ENCODE measurements around the gene ZFYVE28. TPM values are rescaled to one million over a fixed set of nuclear protein-coding genes. Genes with fewer than 3 reads are reported as not detected.
"Not testable (repeated sequence)": the region's sequence is repeated elsewhere in the genome, so short reads cannot be mapped to it uniquely, and the experiment has no call there.

Gene ZFYVE28
- total RNA-seq, 1 donor from 2014 or later, result 2.0 TPM

GRCh38 chr4:2277956-2278355 is 140.5 kb downstream of the ZFYVE28 start:
- Histone ChIP-seq H3K4me3 (ENCODE audit: low read depth, low read length) (no peak overlapping the region), H3K36me3 (ENCODE audit: control insufficient read depth, insufficient read depth, low read length) (no peaks in the 10 kb centered on the region), H3K27me3 (ENCODE audit: control insufficient read depth, insufficient read depth, low read length) (peaks cover 5% of the 10 kb centered on the region)
- TF ChIP-seq CTCF (IDR thresholded peaks at IDR 0.05; ENCODE audit: insufficient read depth, low read length, poor library complexity, severe bottlenecking), result no peak
- DNase-seq (ENCODE audit: low read depth), result no peak

GRCh38 chr4:2276581-2277325 is 141.7 kb downstream of the ZFYVE28 start:
- Histone ChIP-seq H3K4me3 (ENCODE audit: low read depth, low read length) (no peak overlapping the region), H3K36me3 (ENCODE audit: control insufficient read depth, insufficient read depth, low read length) (no peaks in the 10 kb centered on the region), H3K27me3 (ENCODE audit: control insufficient read depth, insufficient read depth, low read length) (peaks cover 7% of the 10 kb centered on the region)
- TF ChIP-seq CTCF (IDR thresholded peaks at IDR 0.05; ENCODE audit: insufficient read depth, low read length, poor library complexity, severe bottlenecking), result no peak
- DNase-seq (ENCODE audit: low read depth), result no peak

- Histone ChIP-seq H3K36me3 (ENCODE audit: control insufficient read depth, insufficient read depth, low read length) (no peaks in the 10 kb centered on the region), H3K27me3 (ENCODE audit: control insufficient read depth, insufficient read depth, low read length) (peaks cover 7% of the 10 kb centered on the region), H3K4me3 (ENCODE audit: low read depth, low read length) (no peak overlapping the region)
- no peak for DNase-seq (ENCODE audit: low read depth)
- TF ChIP-seq CTCF (IDR thresholded peaks at IDR 0.05; ENCODE audit: insufficient read depth, low read length, poor library complexity, severe bottlenecking), result no peak
Observed at GRCh38 chr4:2275546-2276251, 142.7 kb downstream of the ZFYVE28 start.

- not testable (repeated sequence) for H3K4me3 ChIP-seq (ENCODE audit: low read depth, low read length); H3K27me3 ChIP-seq (ENCODE audit: control insufficient read depth, insufficient read depth, low read length); DNase-seq (ENCODE audit: low read depth); H3K36me3 ChIP-seq (ENCODE audit: control insufficient read depth, insufficient read depth, low read length)
Observed at GRCh38 chr4:2275044-2275397, 143.4 kb downstream of the ZFYVE28 start.

- no peak for DNase-seq (ENCODE audit: low read depth)
- TF ChIP-seq CTCF (IDR thresholded peaks at IDR 0.05; ENCODE audit: insufficient read depth, low read length, poor library complexity, severe bottlenecking), result no peak
- H3K36me3 ChIP-seq (ENCODE audit: control insufficient read depth, insufficient read depth, low read length), result no peaks in the 10 kb centered on the region
- H3K27me3 ChIP-seq (ENCODE audit: control insufficient read depth, insufficient read depth, low read length), result peaks cover 7% of the 10 kb centered on the region
- H3K4me3 ChIP-seq (ENCODE audit: low read depth, low read length), result no peak overlapping the region
Observed at GRCh38 chr4:2274320-2275043, 144.0 kb downstream of the ZFYVE28 start.

- no peak for TF ChIP-seq CTCF (IDR thresholded peaks at IDR 0.05; ENCODE audit: insufficient read depth, low read length, poor library complexity, severe bottlenecking)
- Histone ChIP-seq H3K4me3 (ENCODE audit: low read depth, low read length) (no peak overlapping the region), H3K36me3 (ENCODE audit: control insufficient read depth, insufficient read depth, low read length) (no peaks in the 10 kb centered on the region), H3K27me3 (ENCODE audit: control insufficient read depth, insufficient read depth, low read length) (peaks cover 9% of the 10 kb centered on the region)
- no peak for DNase-seq (ENCODE audit: low read depth)
Observed at GRCh38 chr4:2273657-2274319, 144.7 kb downstream of the ZFYVE28 start.

All from kidney epithelial cell (primary cell).